ENCODE measurements around the gene LYPD6B. TPM values are rescaled to one million over a fixed set of nuclear protein-coding genes. Genes with fewer than 3 reads are reported as not detected.

LYPD6B gene
- total RNA-seq, 1 experiment from 2014 or later = 2.0 TPM

GRCh38 chr2:149020432-149020851 is 18.1 kb upstream of the LYPD6B start:
- Histone ChIP-seq H4K20me1 (ENCODE audit: control insufficient read depth, insufficient read depth, insufficient read length) (no peaks in the 10 kb centered on the region), H4K8ac (replicated peaks; ENCODE audit: insufficient read length, low read depth, low read length) (no peak overlapping the region), H2AK5ac (ENCODE audit: insufficient read length, low read length) (no peak overlapping the region), H3T11ph (ENCODE audit: low read length) (no peak overlapping the region), H3K18ac (ENCODE audit: insufficient read length, low read depth, low read length) (no peak overlapping the region), H3K4me2 (ENCODE audit: insufficient read depth, insufficient read length, low read length) (no peak overlapping the region), H3K4me1 (ENCODE audit: insufficient read depth, low read length) (no peaks in the 10 kb centered on the region), H3K23ac (ENCODE audit: insufficient read length, low read depth, low read length) (no peak overlapping the region), H3K27ac (ENCODE audit: insufficient read length, low read depth, low read length) (no peak overlapping the region), H3K56ac (ENCODE audit: insufficient read length, low read depth, low read length) (no peak overlapping the region), H2BK15ac (ENCODE audit: low read depth, low read length) (no peak overlapping the region), H3K9ac (ENCODE audit: extremely low read depth, insufficient read length, low read length) (no peak overlapping the region), H2AFZ (ENCODE audit: low read length) (no peak overlapping the region), H4K91ac (ENCODE audit: insufficient read length, low read depth, low read length) (no peak overlapping the region), H3K14ac (ENCODE audit: insufficient read depth, low read length) (no peak overlapping the region; the same call in 1 of the 2 replicates), H3K27me3 (ENCODE audit: insufficient read depth, low read length) (no peaks in the 10 kb centered on the region), H2BK5ac (ENCODE audit: insufficient read length, low read length) (no peak overlapping the region), H2BK120ac (ENCODE audit: low read depth, low read length, poor library complexity, severe bottlenecking) (no peak overlapping the region), H3K79me2 (ENCODE audit: insufficient read depth, low read length) (no peaks in the 10 kb centered on the region), H2BK20ac (ENCODE audit: low read depth, low read length, poor library complexity, severe bottlenecking) (no peak overlapping the region), H2BK12ac (ENCODE audit: insufficient read length, low read depth, low read length) (no peak overlapping the region), H4K5ac (ENCODE audit: insufficient read length, low read depth, low read length) (no peak overlapping the region), H3K23me2 (ENCODE audit: insufficient read length, low read depth, low read length, poor library complexity, severe bottlenecking) (no peaks in the 10 kb centered on the region), H3K4ac (ENCODE audit: low read depth, low read length) (no peak overlapping the region), H3K79me1 (ENCODE audit: insufficient read depth, low read depth, low read length, poor library complexity, severe bottlenecking) (no peaks in the 10 kb centered on the region), H3K9me3 (ENCODE audit: control insufficient read depth, low read depth, low read length) (no peaks in the 10 kb centered on the region)
- TF ChIP-seq CTCF (conservative IDR thresholded peaks at IDR 0.05) = no peak
- no CpG with 5 or more reads among the region's 10 CpGs for WGBS (ENCODE audit: extremely low coverage, insufficient read length, low lambda C conversion rate)
- Mint-ChIP-seq H3K27me3 (ENCODE audit: low read depth) (peaks cover 1% of the 10 kb centered on the region; the same call in 1 of the 2 replicates), H3K4me1 (peaks cover 14 to 15% of the 10 kb centered on the region in 2 experiments; a peak in 3 of 4 replicates), H3K27ac (peak overlapping the region in 1 of 3 experiments; percentile 67; a peak in 2 of 7 replicates), H3K9me3 (no peaks in the 10 kb centered on the region), H3K36me3 (ENCODE audit: insufficient read depth in 1 of 3, low read depth in 3 of 3) (peaks cover 10 to 29% (median 25%) of the 10 kb centered on the region in 3 experiments; a peak in 6 of 7 replicates), H3K4me3 (no peak overlapping the region)
- DNase-seq = no peak

Data from H9 (cell line).